CD4-positive, alpha-beta memory T cell (primary cell): ENCODE results near the gene PPP2R3B. TPM values are rescaled to one million over a fixed set of nuclear protein-coding genes. Genes with fewer than 3 reads are reported as not detected.
"Not testable (repeated sequence)": the region's sequence is repeated elsewhere in the genome, so short reads cannot be mapped to it uniquely, and the experiment has no call there.

Experiments used
- CTCF ChIA-PET: fragments of 350-600 bp; sonication (Branson Sonifier 250); formaldehyde crosslinking; loops from one replicate; lab custom pipeline; 2021; ENCODE audit warnings: inconsistent platforms; ENCODE audit not compliant: partially characterized antibody; lab: Charles Lee
- POLR2A ChIA-PET: fragments of 350-600 bp; sonication (Branson Sonifier 250); formaldehyde crosslinking; loops from one replicate; lab custom pipeline; 2021; ENCODE audit not compliant: partially characterized antibody; lab: Charles Lee
- DNase-seq, 5 donors: peaks; one replicate each; pipeline versions ENCODE4 v3.0.0 to v3.0.0-alpha.2; 2020 to 2022; ENCODE audit warnings: mixed read lengths in 1 of 5
- H3K27ac ChIP-seq: one replicate; pipeline ENCODE4 v1.7.0; 2013; ENCODE audit warnings: low read depth, low read length
- H3K27me3 ChIP-seq: 2 replicates; pipeline ENCODE4 v1.7.0; 2013; ENCODE audit warnings: mild to moderate bottlenecking, low read length, moderate library complexity; ENCODE audit not compliant: insufficient read depth
- H3K36me3 ChIP-seq: 2 replicates; pipeline ENCODE4 v1.7.0; 2013; ENCODE audit warnings: mild to moderate bottlenecking, low read length, moderate library complexity; ENCODE audit not compliant: insufficient read depth
- H3K4me1 ChIP-seq: 2 replicates; pipeline ENCODE4 v1.7.0; 2013; ENCODE audit warnings: mild to moderate bottlenecking, low read length, moderate library complexity; ENCODE audit not compliant: insufficient read depth
- H3K4me3 ChIP-seq, 2 donors: one replicate each; pipeline ENCODE4 v1.7.0; 2013; ENCODE audit warnings: low read length in 2 of 2, mild to moderate bottlenecking in 1 of 2
- H3K9me3 ChIP-seq, 2 donors: one replicate each; pipeline ENCODE4 v1.7.0; 2013; ENCODE audit warnings: low read length in 2 of 2, control low read depth in 1 of 2; ENCODE audit not compliant: control insufficient read depth in 1 of 2
- H3K27ac Mint-ChIP-seq, 7 donors: one replicate each; pipeline ENCODE4 v1.8.0; 2020 to 2021; ENCODE audit warnings: mixed read lengths in 7 of 7, mild to moderate bottlenecking in 6 of 7, inconsistent platforms in 3 of 7, moderate library complexity in 3 of 7
- H3K27me3 Mint-ChIP-seq, 2 donors: one replicate each; pipeline ENCODE4 v1.8.0; 2020 to 2021; ENCODE audit warnings: mixed read lengths in 2 of 2
- H3K36me3 Mint-ChIP-seq, 2 donors: one replicate each; pipeline ENCODE4 v1.8.0; 2020 to 2021; ENCODE audit warnings: mixed read lengths in 2 of 2, inconsistent platforms in 1 of 2, mild to moderate bottlenecking in 1 of 2
- H3K4me1 Mint-ChIP-seq, 4 donors: one replicate each; pipeline ENCODE4 v1.8.0; 2020 to 2021; ENCODE audit warnings: mixed read lengths in 4 of 4, mild to moderate bottlenecking in 1 of 4
- H3K4me3 Mint-ChIP-seq, 8 donors: one replicate each; pipeline ENCODE4 v1.8.0; 2020 to 2021; ENCODE audit warnings: mixed read lengths in 8 of 8, mild to moderate bottlenecking in 7 of 8, moderate library complexity in 6 of 8, inconsistent platforms in 3 of 8
- H3K9me3 Mint-ChIP-seq, 8 donors: one replicate each; pipeline ENCODE4 v1.8.0; 2020 to 2021; ENCODE audit warnings: mixed read lengths in 8 of 8, mild to moderate bottlenecking in 5 of 8, inconsistent platforms in 3 of 8, moderate library complexity in 1 of 8
- intact Hi-C: fragments of 100-400 bp; cut with micrococcal nuclease; formaldehyde crosslinking; loops from one replicate; pipeline ENCODE4 v1.15.1; 2023
- polyA plus RNA-seq, 2 donors: library from polyadenylated mRNA; unstranded; fragments of 300-500 nt; fragmentation: Illumina TruSeq; gene quantifications; one replicate each; pipeline ENCODE4 v1.2.3, GENCODE V29; 2021
- total RNA-seq, 2 experiments: library from RNA; stranded (reverse); gene quantifications; one replicate each; pipeline ENCODE4 v1.2.3, GENCODE V29; 2021

Gene PPP2R3B
- total and polyA plus RNA-seq, 4 experiments from 2014 or later = 8.0 to 45.2 (median 25.3) TPM

- no peak overlapping the region for H3K4me3 Mint-ChIP-seq
- POLR2A ChIA-PET = no interaction called here
- Histone ChIP-seq H3K9me3 (no peaks in the 10 kb centered on the region), H3K4me1 (peaks cover 15% of the 10 kb centered on the region), H3K4me3 (no peak overlapping the region), H3K27ac (no peak overlapping the region), H3K36me3 (no peaks in the 10 kb centered on the region), H3K27me3 (no peaks in the 10 kb centered on the region)
- H3K27me3 Mint-ChIP-seq = no peaks in the 10 kb centered on the region
- peaks cover 2 to 22% (median 13%) of the 10 kb centered on the region in 8 donors for H3K9me3 Mint-ChIP-seq
- peak overlapping the region in 5 of 7 donors; percentile 15 to 71 (median 57) for H3K27ac Mint-ChIP-seq
- CTCF ChIA-PET = no interaction called here
- intact Hi-C loops = loop anchor here (2.0 kb wide), 1 partner anchor 37 kb away; the partner anchor contains the start of gene GTPBP6
- peaks cover 17 to 33% (median 22%) of the 10 kb centered on the region in 4 donors for H3K4me1 Mint-ChIP-seq
- DNase-seq = no peak
- H3K36me3 Mint-ChIP-seq = peaks cover 20 to 25% of the 10 kb centered on the region in 2 donors
Observed at GRCh38 chrX:355329-356050, 31.2 kb downstream of the PPP2R3B start.

GRCh38 chrX:353566-354535 is 32.9 kb downstream of the PPP2R3B start:
- H3K4me1 Mint-ChIP-seq = peaks cover 17 to 37% (median 22%) of the 10 kb centered on the region in 4 donors

GRCh38 chrX:352582-353314 is 34.0 kb downstream of the PPP2R3B start:
- Histone ChIP-seq H3K4me1 (peaks cover 11% of the 10 kb centered on the region), H3K27ac (no peak overlapping the region), H3K9me3 (no peaks in the 10 kb centered on the region), H3K27me3 (no peaks in the 10 kb centered on the region), H3K36me3 (no peaks in the 10 kb centered on the region), H3K4me3 (no peak overlapping the region)
- no peak overlapping the region for H3K4me3 Mint-ChIP-seq
- H3K27ac Mint-ChIP-seq = peak overlapping the region in 2 of 7 donors; percentile 22 to 73
- ChIA-PET POLR2A (no interaction called here), CTCF (no interaction called here)
- intact Hi-C loops = no loop called here
- H3K36me3 Mint-ChIP-seq = peaks cover 15 to 16% of the 10 kb centered on the region in 2 donors
- DNase-seq = no peak
- H3K4me1 Mint-ChIP-seq = peaks cover 16 to 35% (median 20%) of the 10 kb centered on the region in 4 donors
- peaks cover 0 to 9% (median 3%) of the 10 kb centered on the region in 8 donors for H3K9me3 Mint-ChIP-seq
- no peaks in the 10 kb centered on the region for H3K27me3 Mint-ChIP-seq

More at GRCh38 chrX:353566-354535, 32.9 kb downstream of the PPP2R3B start:
- Mint-ChIP-seq H3K36me3 (peaks cover 14 to 15% of the 10 kb centered on the region in 2 donors), H3K9me3 (peaks cover 0 to 13% (median 3%) of the 10 kb centered on the region in 8 donors), H3K4me3 (no peak overlapping the region), H3K27me3 (no peaks in the 10 kb centered on the region), H3K27ac (no peak overlapping the region)
- no peak overlapping the region for H3K4me3 ChIP-seq
- no peaks in the 10 kb centered on the region for H3K9me3 ChIP-seq
- no peak overlapping the region for H3K27ac ChIP-seq
- H3K36me3 ChIP-seq = no peaks in the 10 kb centered on the region
- ChIA-PET CTCF (no interaction called here), POLR2A (no interaction called here)
- intact Hi-C loops = no loop called here
- no peak for DNase-seq
- H3K27me3 ChIP-seq = no peaks in the 10 kb centered on the region
- peaks cover 15% of the 10 kb centered on the region for H3K4me1 ChIP-seq

DNA sequence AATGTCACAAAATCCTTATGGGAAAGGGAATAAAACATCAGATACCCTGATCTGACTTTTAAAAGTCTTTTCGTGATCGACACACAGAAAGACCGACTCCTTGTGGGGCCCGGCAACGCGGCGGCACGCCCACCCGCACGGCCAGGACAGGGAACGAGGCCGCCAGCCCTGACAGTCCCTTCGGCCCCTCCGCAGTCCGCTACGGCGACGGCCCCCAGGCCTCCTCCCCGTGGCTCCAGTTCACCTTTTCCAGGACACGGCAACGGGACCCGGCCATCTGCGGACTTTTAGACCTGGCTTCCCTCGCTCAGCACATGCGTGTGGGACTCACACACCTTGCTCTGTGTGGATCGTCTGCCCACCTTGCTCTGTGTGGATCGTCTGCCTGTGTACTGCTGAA is 34.5 kb downstream of the PPP2R3B start:
- peaks cover 9 to 10% of the 10 kb centered on the region in 2 donors for H3K36me3 Mint-ChIP-seq
- no peaks in the 10 kb centered on the region for H3K27me3 ChIP-seq
- H3K36me3 ChIP-seq = no peaks in the 10 kb centered on the region
- no peak overlapping the region for H3K4me3 ChIP-seq
- no peaks in the 10 kb centered on the region for H3K27me3 Mint-ChIP-seq
- DNase-seq = no peak
- no peak overlapping the region for H3K4me3 Mint-ChIP-seq
- intact Hi-C loops = no loop called here
- ChIA-PET CTCF (no interaction called here), POLR2A (no interaction called here)
- H3K4me1 Mint-ChIP-seq = peaks cover 10 to 30% (median 15%) of the 10 kb centered on the region in 4 donors
- H3K27ac ChIP-seq = no peak overlapping the region
- H3K9me3 ChIP-seq = no peaks in the 10 kb centered on the region
- H3K27ac Mint-ChIP-seq = no peak overlapping the region
- H3K9me3 Mint-ChIP-seq = peaks cover 0 to 3% (median 0%) of the 10 kb centered on the region in 8 donors
- H3K4me1 ChIP-seq = peaks cover 7% of the 10 kb centered on the region

- H3K4me1 Mint-ChIP-seq = peaks cover 6 to 25% (median 10%) of the 10 kb centered on the region in 4 donors
- no peaks in the 10 kb centered on the region for H3K9me3 Mint-ChIP-seq
- no peak overlapping the region for H3K4me3 Mint-ChIP-seq
- intact Hi-C loops = no loop called here
- Histone ChIP-seq H3K36me3 (no peaks in the 10 kb centered on the region), H3K27me3 (no peaks in the 10 kb centered on the region), H3K27ac (no peak overlapping the region), H3K4me1 (peaks cover 3% of the 10 kb centered on the region), H3K4me3 (no peak overlapping the region), H3K9me3 (no peaks in the 10 kb centered on the region)
- H3K27ac Mint-ChIP-seq = no peak overlapping the region
- ChIA-PET CTCF (no interaction called here), POLR2A (no interaction called here)
- peaks cover 5 to 9% of the 10 kb centered on the region in 2 donors for H3K36me3 Mint-ChIP-seq
- no peak for DNase-seq
- no peaks in the 10 kb centered on the region for H3K27me3 Mint-ChIP-seq
Observed at GRCh38 chrX:351736-352135, 35.0 kb downstream of the PPP2R3B start.

DNA sequence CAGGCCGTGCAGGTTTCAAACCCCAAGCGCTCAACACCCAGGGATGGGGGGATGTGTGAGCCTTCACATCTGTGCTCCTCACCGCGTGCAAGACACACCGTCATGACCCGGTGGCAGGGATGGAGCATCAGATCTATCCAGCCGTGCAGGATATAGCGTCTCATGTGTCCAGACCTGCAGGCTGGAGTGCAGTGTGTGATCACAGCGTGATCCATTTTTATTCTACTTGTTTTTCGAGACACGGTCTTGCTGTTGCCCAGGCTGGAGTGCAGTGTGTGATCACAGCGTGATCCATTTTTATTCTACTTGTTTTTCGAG is 35.4 kb downstream of the PPP2R3B start:
- H3K4me3 ChIP-seq, H3K4me1 ChIP-seq, H3K4me3 Mint-ChIP-seq, DNase-seq, H3K9me3 Mint-ChIP-seq, POLR2A ChIA-PET, H3K36me3 Mint-ChIP-seq, intact Hi-C loops, H3K27me3 Mint-ChIP-seq, H3K9me3 ChIP-seq, H3K27ac Mint-ChIP-seq, H3K36me3 ChIP-seq, CTCF ChIA-PET, H3K27me3 ChIP-seq, H3K27ac ChIP-seq: not testable (repeated sequence)
- H3K4me1 Mint-ChIP-seq = peaks cover 2 to 21% (median 6%) of the 10 kb centered on the region in 4 donors
